ENCODE data around the gene OVCA2.

The OVCA2 gene

GRCh38 chr17:2090804-2091534 lies 49.1 kb downstream of the OVCA2 start:
- no peak for DNase-seq

- no peak for DNase-seq
These were observed 50.4 kb downstream of the OVCA2 start for GRCh38 chr17:2092253-2092652.
